NOMO-1 treated with DMSO at 0.1 percent for 48 hours (cell line): ENCODE data around the gene CFAP77.

ENCODE experiments used
- DNase-seq: peaks from one replicate; lab custom pipeline; 2025; ENCODE audit not compliant: unreplicated experiment; lab: John Stamatoyannopoulos, UW

The CFAP77 gene

GRCh38 chr9:132407196-132407595 lies 2.8 kb upstream of the CFAP77 start:
- DNase-seq = no peak

- DNase-seq = no peak
These were observed 1.5 kb upstream of the CFAP77 start for GRCh38 chr9:132408521-132408920.

GRCh38 chr9:132410642-132411041 lies 631 bp downstream of the CFAP77 start:
- DNase-seq = no peak

- peak; percentile 12 for DNase-seq
These were observed 1.1 kb downstream of the CFAP77 start for GRCh38 chr9:132411091-132411508.

GRCh38 chr9:132412089-132412488 lies 2.1 kb downstream of the CFAP77 start:
- no peak for DNase-seq

- no peak for DNase-seq
These were observed 3.9 kb downstream of the CFAP77 start for GRCh38 chr9:132413926-132414325.

GRCh38 chr9:132414731-132415130 lies 4.7 kb downstream of the CFAP77 start:
- DNase-seq = no peak

GRCh38 chr9:132415181-132415580 lies 5.2 kb downstream of the CFAP77 start:
- no peak for DNase-seq

GRCh38 chr9:132418726-132419363 lies 8.8 kb downstream of the CFAP77 start:
- DNase-seq = no peak

- no peak for DNase-seq
These were observed 12.6 kb downstream of the CFAP77 start for GRCh38 chr9:132422574-132422973.

- DNase-seq = no peak
These were observed 13.5 kb downstream of the CFAP77 start for GRCh38 chr9:132423503-132423902.

- DNase-seq = no peak
These were observed 15.1 kb downstream of the CFAP77 start for GRCh38 chr9:132424857-132425674.

GRCh38 chr9:132425675-132426062 lies 15.7 kb downstream of the CFAP77 start:
- DNase-seq = no peak

GRCh38 chr9:132426639-132427414 lies 16.8 kb downstream of the CFAP77 start:
- DNase-seq = no peak

GRCh38 chr9:132430998-132431397 lies 21.0 kb downstream of the CFAP77 start:
- no peak for DNase-seq

- no peak for DNase-seq
These were observed 24.9 kb downstream of the CFAP77 start for GRCh38 chr9:132434881-132435280.

- no peak for DNase-seq
These were observed 29.1 kb downstream of the CFAP77 start for GRCh38 chr9:132439153-132439552.

- DNase-seq = no peak
These were observed 30.7 kb downstream of the CFAP77 start for GRCh38 chr9:132440735-132441134.

GRCh38 chr9:132441404-132441803 lies 31.4 kb downstream of the CFAP77 start:
- DNase-seq = no peak

GRCh38 chr9:132443951-132444607 lies 34.1 kb downstream of the CFAP77 start:
- DNase-seq = no peak

- DNase-seq = no peak
These were observed 36.9 kb downstream of the CFAP77 start for GRCh38 chr9:132446887-132447286.
